ENCODE measurements around the gene CHRDL1.

DNA sequence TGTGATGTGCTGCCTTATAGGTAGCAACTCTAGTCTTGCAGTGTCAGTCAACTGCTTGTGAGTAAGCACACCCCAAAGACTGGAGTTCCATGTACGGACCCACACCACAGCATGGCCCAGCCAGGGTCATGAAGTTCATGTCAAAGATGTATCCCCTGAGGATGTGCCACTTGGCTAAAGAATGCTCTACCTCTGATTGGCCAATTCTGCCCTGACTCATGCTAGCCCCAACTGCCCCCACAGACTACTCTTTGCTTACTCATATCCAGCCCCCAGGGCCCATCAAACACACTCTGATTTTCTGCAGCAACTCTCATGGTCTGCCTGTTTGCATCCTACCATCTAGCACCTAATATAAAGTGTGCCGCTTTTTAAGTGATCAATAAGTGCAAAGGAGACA is 62.5 kb downstream of the CHRDL1 start:
- TF ChIP-seq POLR2A (IDR thresholded peaks at IDR 0.05): no peak
- TF ChIP-seq, protein P1, sequence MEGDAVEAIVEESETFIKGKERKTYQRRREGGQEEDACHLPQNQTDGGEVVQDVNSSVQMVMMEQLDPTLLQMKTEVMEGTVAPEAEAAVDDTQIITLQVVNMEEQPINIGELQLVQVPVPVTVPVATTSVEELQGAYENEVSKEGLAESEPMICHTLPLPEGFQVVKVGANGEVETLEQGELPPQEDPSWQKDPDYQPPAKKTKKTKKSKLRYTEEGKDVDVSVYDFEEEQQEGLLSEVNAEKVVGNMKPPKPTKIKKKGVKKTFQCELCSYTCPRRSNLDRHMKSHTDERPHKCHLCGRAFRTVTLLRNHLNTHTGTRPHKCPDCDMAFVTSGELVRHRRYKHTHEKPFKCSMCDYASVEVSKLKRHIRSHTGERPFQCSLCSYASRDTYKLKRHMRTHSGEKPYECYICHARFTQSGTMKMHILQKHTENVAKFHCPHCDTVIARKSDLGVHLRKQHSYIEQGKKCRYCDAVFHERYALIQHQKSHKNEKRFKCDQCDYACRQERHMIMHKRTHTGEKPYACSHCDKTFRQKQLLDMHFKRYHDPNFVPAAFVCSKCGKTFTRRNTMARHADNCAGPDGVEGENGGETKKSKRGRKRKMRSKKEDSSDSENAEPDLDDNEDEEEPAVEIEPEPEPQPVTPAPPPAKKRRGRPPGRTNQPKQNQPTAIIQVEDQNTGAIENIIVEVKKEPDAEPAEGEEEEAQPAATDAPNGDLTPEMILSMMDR (IDR thresholded peaks at IDR 0.05): no peak
